ENCODE results near the gene GNPTAB. TPM values are rescaled to one million over a fixed set of nuclear protein-coding genes. Genes with fewer than 3 reads are reported as not detected.

Gene GNPTAB
- total and polyA plus RNA-seq, 2 of the 4 experiments (the other 2 are of a cell fraction) = 16.0 to 24.2 TPM

DNA sequence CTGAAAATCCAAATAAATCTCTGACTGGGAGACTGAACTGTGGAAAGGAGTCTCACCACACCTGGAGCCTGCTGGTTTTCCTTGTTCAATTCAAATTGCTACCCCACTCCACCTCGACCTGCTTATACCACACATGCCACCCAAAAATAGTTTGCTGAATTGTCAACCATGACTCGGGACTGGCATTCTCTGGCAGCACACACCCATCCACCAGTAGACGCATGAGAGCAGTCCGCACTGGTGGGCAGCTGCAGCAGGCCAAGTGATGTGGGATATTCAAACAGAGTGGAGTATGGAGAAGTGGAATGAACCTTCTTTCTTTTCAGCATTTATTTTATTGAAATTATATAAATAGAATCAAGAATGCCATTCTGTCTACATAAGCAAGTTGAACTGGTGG lies 52.8 kb downstream of the GNPTAB start:
- no peaks in the 10 kb centered on the region for H3K27me3 ChIP-seq (ENCODE audit: control insufficient read depth, insufficient read depth, low read length)
- no peak overlapping the region for H3K14ac ChIP-seq (replicated peaks; ENCODE audit: low read depth, low read length)
- no peak overlapping the region for H2BK5ac ChIP-seq (ENCODE audit: low read depth, low read length, poor library complexity, severe bottlenecking)
- peaks cover 8% of the 10 kb centered on the region for H3K4me1 ChIP-seq (ENCODE audit: control insufficient read depth, insufficient read depth, low read length)
- dilution Hi-C loops (cut with HindIII; ENCODE audit: low sequenced_read_pairs, unreplicated experiment) = no loop called here
- no peak overlapping the region for H3K4me2 ChIP-seq (ENCODE audit: low read depth, low read length)
- intact Hi-C loops (cut with micrococcal nuclease) = loop anchor here (10.0 kb wide), 2 partner anchors 317 to 987 kb away; no protein-coding TSS in a partner anchor
- TF ChIP-seq, protein P1, sequence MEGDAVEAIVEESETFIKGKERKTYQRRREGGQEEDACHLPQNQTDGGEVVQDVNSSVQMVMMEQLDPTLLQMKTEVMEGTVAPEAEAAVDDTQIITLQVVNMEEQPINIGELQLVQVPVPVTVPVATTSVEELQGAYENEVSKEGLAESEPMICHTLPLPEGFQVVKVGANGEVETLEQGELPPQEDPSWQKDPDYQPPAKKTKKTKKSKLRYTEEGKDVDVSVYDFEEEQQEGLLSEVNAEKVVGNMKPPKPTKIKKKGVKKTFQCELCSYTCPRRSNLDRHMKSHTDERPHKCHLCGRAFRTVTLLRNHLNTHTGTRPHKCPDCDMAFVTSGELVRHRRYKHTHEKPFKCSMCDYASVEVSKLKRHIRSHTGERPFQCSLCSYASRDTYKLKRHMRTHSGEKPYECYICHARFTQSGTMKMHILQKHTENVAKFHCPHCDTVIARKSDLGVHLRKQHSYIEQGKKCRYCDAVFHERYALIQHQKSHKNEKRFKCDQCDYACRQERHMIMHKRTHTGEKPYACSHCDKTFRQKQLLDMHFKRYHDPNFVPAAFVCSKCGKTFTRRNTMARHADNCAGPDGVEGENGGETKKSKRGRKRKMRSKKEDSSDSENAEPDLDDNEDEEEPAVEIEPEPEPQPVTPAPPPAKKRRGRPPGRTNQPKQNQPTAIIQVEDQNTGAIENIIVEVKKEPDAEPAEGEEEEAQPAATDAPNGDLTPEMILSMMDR (conservative IDR thresholded peaks at IDR 0.05; ENCODE audit: low read depth, low read length) = no peak
- TF ChIP-seq CHD1 (IDR thresholded peaks at IDR 0.05; ENCODE audit: low read depth, low read length) (no peak), FOS (IDR thresholded peaks at IDR 0.05; ENCODE audit: low read depth, low read length) (no peak), POLR2A (IDR thresholded peaks at IDR 0.05; ENCODE audit: low read depth, low read length) (no peak), SMC3 (IDR thresholded peaks at IDR 0.05; ENCODE audit: low read depth, low read length) (no peak)
- H3K79me1 ChIP-seq (ENCODE audit: low read depth in 1 of 2, low read length in 2 of 2) = no peaks in the 10 kb centered on the region; a peak in 2 of 4 replicates
- DNase-seq (no peak), ATAC-seq (ENCODE audit: low read depth) (no peak)
- H2AK9ac ChIP-seq (replicated peaks; ENCODE audit: low read depth, low read length, poor library complexity) = no peak overlapping the region
- H3K23ac ChIP-seq (ENCODE audit: low read depth, low read length) = no peak overlapping the region
- no TSS peak for BruUV-seq (replicated peaks)
- H2BK15ac ChIP-seq (ENCODE audit: low read depth, low read length) = no peak overlapping the region
- H3K56ac ChIP-seq (ENCODE audit: extremely low read depth, insufficient read depth, low read length) = no peak overlapping the region
- H3K4me3 ChIP-seq (ENCODE audit: insufficient read depth, low read depth, low read length) = no peak overlapping the region
- H3K27ac ChIP-seq (ENCODE audit: insufficient read depth, low read length) = no peak overlapping the region
- POLR2A ChIA-PET (ENCODE audit: unreplicated experiment) = no interaction called here
- H3K18ac ChIP-seq (ENCODE audit: low read depth, low read length) = no peak overlapping the region
- no peaks in the 10 kb centered on the region; the same call in 1 of the 2 replicates for H4K20me1 ChIP-seq (ENCODE audit: insufficient read depth, low read length)
- no peak overlapping the region for H3K9ac ChIP-seq (ENCODE audit: low read depth, low read length)
- no peak overlapping the region for H2BK20ac ChIP-seq (ENCODE audit: low read depth, low read length)
- H3K9me3 ChIP-seq (ENCODE audit: control insufficient read depth, insufficient read depth, low read length) = no peaks in the 10 kb centered on the region
- no CpG with 5 or more reads among the region's 4 CpGs for WGBS, 2 experiments (ENCODE audit: extremely low coverage in 2 of 2, insufficient read length in 1 of 2)
- H4K5ac ChIP-seq (ENCODE audit: low read depth, low read length) = no peak overlapping the region
- no peak overlapping the region for H3K4ac ChIP-seq (ENCODE audit: low read depth, low read length)
- in situ Hi-C loops (cut with MboI; ENCODE audit: low sequenced_read_pairs) = loop anchor here (5.0 kb wide), 1 partner anchor 49 kb away; no protein-coding TSS in a partner anchor
- H3K9me1 ChIP-seq (ENCODE audit: insufficient read depth, low read length) = peaks cover 10% of the 10 kb centered on the region
- no peak overlapping the region for H4K91ac ChIP-seq (ENCODE audit: insufficient read depth, low read depth, low read length)
- H3K36me3 ChIP-seq (ENCODE audit: control insufficient read depth, insufficient read depth, low read length) = peaks cover 2% of the 10 kb centered on the region; the same call in 1 of the 2 replicates
- H2AK5ac ChIP-seq (ENCODE audit: low read depth, low read length) = no peak overlapping the region
- H2BK120ac ChIP-seq (ENCODE audit: low read depth, low read length) = no peak overlapping the region
- CTCF ChIA-PET = interaction anchor here (1.0 kb wide), 1 partner anchor 60 kb away, joined by 3 read pairs; no protein-coding TSS in a partner anchor
- no peak overlapping the region for H2AFZ ChIP-seq (replicated peaks; ENCODE audit: low read length, poor library complexity)
- no peak overlapping the region for H4K8ac ChIP-seq (ENCODE audit: low read depth in 2 of 2, low read length in 2 of 2)
